Measurements from ENCODE around the gene PIH1D1.

Gene PIH1D1

DNA sequence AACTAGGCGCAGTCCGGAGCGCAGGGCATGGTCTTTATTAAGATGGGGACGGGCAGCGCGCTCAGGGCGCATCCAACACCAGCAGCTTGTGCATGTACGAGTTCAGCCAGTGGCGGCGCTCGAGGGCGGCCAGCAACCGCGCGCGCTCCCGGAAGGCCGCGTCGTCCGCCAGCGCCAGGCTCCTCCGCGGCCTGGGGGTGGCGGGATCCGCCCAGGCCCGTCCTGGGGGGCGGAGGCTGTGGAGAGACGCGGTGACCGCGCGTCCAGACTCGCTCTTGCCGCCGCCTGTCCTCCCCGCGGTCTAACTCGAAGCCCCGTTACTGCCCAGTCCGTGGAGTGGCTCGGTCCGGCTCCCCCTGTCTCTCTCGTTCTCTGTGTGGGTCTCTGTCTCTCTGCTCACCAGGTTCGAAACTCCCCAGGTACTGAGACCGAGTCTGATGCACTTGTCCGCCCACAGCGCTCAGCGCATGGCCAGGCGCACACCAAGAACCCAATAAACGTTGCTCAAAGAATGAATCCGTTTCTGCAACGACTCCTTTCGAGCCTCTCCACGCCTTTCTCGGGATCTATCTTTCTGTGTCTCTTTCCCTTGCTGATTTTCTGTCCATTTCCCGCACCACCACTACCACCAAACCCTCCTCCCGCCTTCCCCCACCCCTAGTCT lies 29.1 kb downstream of the PIH1D1 start:
- H3K4me3 ChIP-seq (ENCODE audit: low read depth, low read length): no peak overlapping the region
- TF ChIP-seq, protein P1, sequence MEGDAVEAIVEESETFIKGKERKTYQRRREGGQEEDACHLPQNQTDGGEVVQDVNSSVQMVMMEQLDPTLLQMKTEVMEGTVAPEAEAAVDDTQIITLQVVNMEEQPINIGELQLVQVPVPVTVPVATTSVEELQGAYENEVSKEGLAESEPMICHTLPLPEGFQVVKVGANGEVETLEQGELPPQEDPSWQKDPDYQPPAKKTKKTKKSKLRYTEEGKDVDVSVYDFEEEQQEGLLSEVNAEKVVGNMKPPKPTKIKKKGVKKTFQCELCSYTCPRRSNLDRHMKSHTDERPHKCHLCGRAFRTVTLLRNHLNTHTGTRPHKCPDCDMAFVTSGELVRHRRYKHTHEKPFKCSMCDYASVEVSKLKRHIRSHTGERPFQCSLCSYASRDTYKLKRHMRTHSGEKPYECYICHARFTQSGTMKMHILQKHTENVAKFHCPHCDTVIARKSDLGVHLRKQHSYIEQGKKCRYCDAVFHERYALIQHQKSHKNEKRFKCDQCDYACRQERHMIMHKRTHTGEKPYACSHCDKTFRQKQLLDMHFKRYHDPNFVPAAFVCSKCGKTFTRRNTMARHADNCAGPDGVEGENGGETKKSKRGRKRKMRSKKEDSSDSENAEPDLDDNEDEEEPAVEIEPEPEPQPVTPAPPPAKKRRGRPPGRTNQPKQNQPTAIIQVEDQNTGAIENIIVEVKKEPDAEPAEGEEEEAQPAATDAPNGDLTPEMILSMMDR (IDR thresholded peaks at IDR 0.05; ENCODE audit: borderline replicate concordance, insufficient read depth, low read depth, low read length): peak; percentile 66

DNA sequence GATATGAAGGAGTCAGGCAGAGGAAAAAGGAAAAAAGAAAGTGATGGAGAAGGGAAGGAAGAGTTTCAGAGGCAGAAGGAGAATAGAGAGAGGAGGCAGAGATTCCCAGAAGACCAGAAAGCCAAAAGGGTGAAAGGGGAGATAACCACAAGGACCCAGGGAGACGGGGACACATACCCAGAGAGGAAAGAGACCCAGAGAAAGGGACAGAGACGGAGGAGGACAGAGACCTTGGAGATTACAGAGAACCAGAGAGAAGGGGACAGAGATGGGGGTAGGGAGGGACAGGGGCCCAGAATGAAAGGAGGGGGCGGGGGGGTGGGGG lies 29.8 kb downstream of the PIH1D1 start:
- TF ChIP-seq, protein P1 (IDR thresholded peaks at IDR 0.05; ENCODE audit: borderline replicate concordance, insufficient read depth, low read depth, low read length): no peak
- H3K4me3 ChIP-seq (ENCODE audit: low read depth, low read length): no peak overlapping the region

DNA sequence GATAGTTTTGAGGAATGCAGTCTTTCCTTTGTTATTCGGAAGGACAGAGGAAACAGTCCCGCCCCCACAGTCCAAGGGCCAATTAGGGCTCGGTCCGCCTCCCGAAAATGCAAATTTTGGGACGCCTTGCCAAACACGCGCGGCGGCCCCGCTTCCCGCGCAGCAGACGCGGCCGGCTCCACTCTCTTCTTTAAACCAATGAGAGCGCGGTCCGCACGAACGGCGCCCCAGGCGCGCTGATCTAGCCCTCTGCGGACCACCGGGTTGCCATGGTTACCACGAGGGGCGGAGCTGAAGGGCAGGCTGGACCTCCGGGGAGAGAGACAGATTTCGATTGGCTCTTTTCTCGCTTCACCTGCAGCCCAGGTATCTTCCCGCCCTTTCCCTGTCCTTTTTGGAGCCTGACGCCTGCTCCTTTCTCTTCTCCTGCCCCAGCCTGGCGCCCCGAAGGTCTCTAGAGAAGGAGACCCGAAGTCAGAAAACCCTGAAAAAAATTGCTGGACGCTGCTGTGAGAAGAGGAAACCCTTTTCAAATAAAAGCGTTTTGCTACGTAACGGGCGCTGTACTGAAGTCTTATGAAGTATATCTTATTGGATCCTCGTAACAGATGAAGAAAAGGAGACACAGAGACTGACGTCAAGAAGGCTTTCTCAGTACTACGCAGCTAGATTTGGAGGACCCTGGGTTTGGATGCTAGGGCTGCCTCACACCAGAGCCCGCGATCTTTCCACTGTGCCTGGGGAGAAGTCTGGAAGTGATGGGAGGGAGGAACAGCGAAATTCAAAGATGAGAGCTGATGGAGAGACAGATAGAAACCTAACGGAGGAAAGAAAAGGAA lies 30.4 kb downstream of the PIH1D1 start:
- no peak overlapping the region for H3K4me3 ChIP-seq (ENCODE audit: low read depth, low read length)
- TF ChIP-seq, protein P1 (IDR thresholded peaks at IDR 0.05; ENCODE audit: borderline replicate concordance, insufficient read depth, low read depth, low read length): no peak

DNA sequence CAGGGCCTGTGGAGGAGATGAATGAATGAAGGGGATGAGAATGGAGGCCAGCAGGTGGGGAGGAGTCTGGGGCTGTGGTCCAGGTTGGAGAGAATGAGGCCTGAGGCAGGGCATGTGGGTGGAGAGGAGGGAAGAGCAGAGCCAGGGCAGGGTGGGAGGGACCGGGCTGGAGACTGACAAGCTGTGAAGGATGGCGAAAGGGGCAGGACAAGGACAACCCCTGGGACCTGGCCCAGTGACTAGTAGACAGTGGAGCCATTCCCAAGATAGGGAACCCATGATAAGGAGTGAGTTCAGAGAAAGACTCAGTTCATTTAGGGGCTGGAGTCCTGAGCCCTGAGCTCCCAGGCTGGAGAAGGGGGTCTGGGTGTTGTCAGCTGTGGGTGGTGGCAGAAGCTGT lies 31.4 kb downstream of the PIH1D1 start:
- TF ChIP-seq, protein P1 (IDR thresholded peaks at IDR 0.05; ENCODE audit: borderline replicate concordance, insufficient read depth, low read depth, low read length): no peak

DNA sequence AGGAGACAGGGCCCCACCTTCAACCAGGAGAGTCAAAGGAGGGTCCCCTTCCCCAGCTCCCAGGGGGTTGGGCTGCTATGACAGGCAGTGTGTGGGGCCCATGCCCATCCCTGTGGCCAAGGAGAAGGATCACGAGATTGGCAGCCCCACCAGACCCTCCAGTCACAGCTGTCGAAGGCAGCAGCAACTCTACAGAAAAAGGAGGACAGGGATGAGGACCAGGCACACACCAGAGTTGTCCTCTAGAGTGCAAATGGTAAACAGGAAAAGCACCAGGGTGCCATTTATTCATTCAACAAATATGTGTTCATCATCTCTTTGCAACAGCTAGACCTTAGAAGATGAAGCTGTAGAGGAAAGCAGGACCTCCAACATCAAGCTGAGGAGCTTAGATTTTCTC lies 32.4 kb downstream of the PIH1D1 start:
- H3K4me3 ChIP-seq (ENCODE audit: low read depth, low read length): no peak overlapping the region
- TF ChIP-seq, protein P1 (IDR thresholded peaks at IDR 0.05; ENCODE audit: borderline replicate concordance, insufficient read depth, low read depth, low read length): no peak

More for the DNA sequence above, 31.4 kb downstream of the PIH1D1 start:
- no peak overlapping the region for H3K4me3 ChIP-seq (ENCODE audit: low read depth, low read length)

DNA sequence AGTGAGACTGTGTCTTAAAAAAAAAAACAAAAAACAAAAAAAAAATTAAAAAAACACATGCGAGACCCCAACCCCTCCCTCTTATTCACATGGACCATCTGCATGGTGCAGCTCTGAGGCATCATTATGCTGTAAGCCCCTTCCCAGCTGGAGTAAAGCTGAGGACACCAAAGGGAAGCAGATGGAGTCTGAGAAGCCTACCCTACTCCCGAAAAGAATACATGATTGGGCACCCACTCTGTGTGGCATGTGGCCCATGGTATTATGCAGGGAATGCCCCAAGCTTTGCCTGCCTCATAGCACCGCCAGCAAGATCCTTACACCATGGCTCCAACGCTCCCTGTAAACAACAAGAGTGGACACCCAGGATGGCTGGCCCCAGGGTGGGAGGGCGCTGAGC lies 33.1 kb downstream of the PIH1D1 start:
- TF ChIP-seq, protein P1 (IDR thresholded peaks at IDR 0.05; ENCODE audit: borderline replicate concordance, insufficient read depth, low read depth, low read length): no peak
- no peak overlapping the region for H3K4me3 ChIP-seq (ENCODE audit: low read depth, low read length)

DNA sequence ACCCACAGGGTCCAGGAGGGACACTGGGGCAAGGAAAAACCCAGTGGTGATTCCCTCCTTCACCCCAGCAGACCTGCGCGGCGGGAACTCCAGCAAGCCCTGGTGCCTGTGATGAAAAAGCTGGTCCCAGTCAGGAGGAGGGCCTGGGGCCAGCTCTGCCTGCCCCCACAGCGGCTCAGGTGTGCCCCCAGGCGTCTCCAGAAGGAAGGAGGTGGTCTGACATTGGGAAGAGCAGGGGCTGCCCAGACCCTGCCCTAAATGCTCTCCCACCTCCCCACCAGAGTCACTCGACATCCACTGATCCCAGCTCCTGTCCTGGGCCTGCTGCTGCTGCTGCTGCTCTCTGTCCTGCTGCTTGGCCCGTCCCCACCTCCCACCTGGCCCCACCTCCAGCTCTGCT lies 34.5 kb downstream of the PIH1D1 start:
- TF ChIP-seq, protein P1 (IDR thresholded peaks at IDR 0.05; ENCODE audit: borderline replicate concordance, insufficient read depth, low read depth, low read length): no peak
- H3K4me3 ChIP-seq (ENCODE audit: low read depth, low read length): no peak overlapping the region

All from GM12875 (cell line).